Smooth muscle cell (in vitro differentiated cells): ENCODE results near the gene ACAP2. TPM values are rescaled to one million over a fixed set of nuclear protein-coding genes. Genes with fewer than 3 reads are reported as not detected.

ENCODE experiments used
- DNase-seq: peaks from one replicate; lab custom pipeline; 2025; ENCODE audit not compliant: unreplicated experiment; lab: John Stamatoyannopoulos, UW
- H2AFZ ChIP-seq: fragments of 200-600 bp; sonication (generic); 2 replicates; pipeline ENCODE4 v1.6.0; 2016; ENCODE audit warnings: antibody characterized with exemption, low read depth, mild to moderate bottlenecking
- H3F3A ChIP-seq: fragments of 200-600 bp; sonication (generic); 2 replicates; pipeline ENCODE4 v1.6.0; 2017; ENCODE audit warnings: antibody characterized with exemption, low read depth
- H3K27ac ChIP-seq: fragments of 200-600 bp; sonication (generic); 2 replicates; pipeline ENCODE4 v1.5.1; 2016; ENCODE audit warnings: low read depth, mild to moderate bottlenecking
- H3K27me3 ChIP-seq: fragments of 200-600 bp; sonication (generic); 2 replicates; pipeline ENCODE4 v1.6.1; 2016; ENCODE audit warnings: low read depth, mild to moderate bottlenecking
- H3K36me3 ChIP-seq: fragments of 200-600 bp; sonication (generic); 2 replicates; pipeline ENCODE4 v1.5.1; 2016; ENCODE audit warnings: low read depth
- H3K4me1 ChIP-seq: fragments of 200-600 bp; sonication (generic); 2 replicates; pipeline ENCODE4 v1.5.1; 2016; ENCODE audit warnings: low read depth
- H3K4me2 ChIP-seq: fragments of 200-600 bp; sonication (generic); 2 replicates; pipeline ENCODE4 v1.6.0; 2016; ENCODE audit warnings: mild to moderate bottlenecking
- H3K4me3 ChIP-seq: fragments of 200-600 bp; sonication (generic); 2 replicates; pipeline ENCODE4 v1.5.1; 2016; ENCODE audit warnings: mild to moderate bottlenecking
- H3K79me2 ChIP-seq: fragments of 200-600 bp; sonication (generic); 2 replicates; pipeline ENCODE4 v1.6.0; 2016; ENCODE audit warnings: low read depth, mild to moderate bottlenecking
- H3K9ac ChIP-seq: fragments of 200-600 bp; sonication (generic); 2 replicates; pipeline ENCODE4 v1.6.0; 2016; ENCODE audit warnings: low read depth
- H3K9me3 ChIP-seq: fragments of 200-600 bp; sonication (generic); replicated peaks from 2 replicates; pipeline ENCODE4 v1.5.1; 2016; ENCODE audit warnings: low read depth
- H4K20me1 ChIP-seq: fragments of 200-600 bp; sonication (generic); 2 replicates; pipeline ENCODE4 v1.6.0; 2016; ENCODE audit warnings: low read depth
- CTCF ChIP-seq: fragments of 200-600 bp; sonication (generic); IDR thresholded peaks from 2 replicates; pipeline ENCODE4 v1.5.1; 2017; ENCODE audit warnings: borderline replicate concordance, mild to moderate bottlenecking, antibody characterized with exemption; ENCODE audit not compliant: insufficient read depth, poor library complexity, severe bottlenecking
- WGBS: methylation state at CpG from one replicate; pipeline ENCODE4 v1.1.7; 2016; ENCODE audit warnings: low lambda C conversion rate; 5-methylcytosine and 5-hydroxymethylcytosine counted together
- polyA plus RNA-seq: library from polyadenylated mRNA; unstranded; fragments of >200 nt; fragmentation: Nextera tagmentation; extraction: Ambion mirVana; gene quantifications from 2 replicates; pipeline ENCODE4 v1.2.1, GENCODE V29; 2016
- total RNA-seq: library from RNA; depleted of rRNA; stranded (reverse); fragments of >200 nt; gene quantifications from 2 replicates; pipeline ENCODE4 v1.2.3, GENCODE V29; 2014

The ACAP2 gene
- total and polyA plus RNA-seq, 2 experiments from 2014 or later, result 19.8 to 41.8 TPM

DNA sequence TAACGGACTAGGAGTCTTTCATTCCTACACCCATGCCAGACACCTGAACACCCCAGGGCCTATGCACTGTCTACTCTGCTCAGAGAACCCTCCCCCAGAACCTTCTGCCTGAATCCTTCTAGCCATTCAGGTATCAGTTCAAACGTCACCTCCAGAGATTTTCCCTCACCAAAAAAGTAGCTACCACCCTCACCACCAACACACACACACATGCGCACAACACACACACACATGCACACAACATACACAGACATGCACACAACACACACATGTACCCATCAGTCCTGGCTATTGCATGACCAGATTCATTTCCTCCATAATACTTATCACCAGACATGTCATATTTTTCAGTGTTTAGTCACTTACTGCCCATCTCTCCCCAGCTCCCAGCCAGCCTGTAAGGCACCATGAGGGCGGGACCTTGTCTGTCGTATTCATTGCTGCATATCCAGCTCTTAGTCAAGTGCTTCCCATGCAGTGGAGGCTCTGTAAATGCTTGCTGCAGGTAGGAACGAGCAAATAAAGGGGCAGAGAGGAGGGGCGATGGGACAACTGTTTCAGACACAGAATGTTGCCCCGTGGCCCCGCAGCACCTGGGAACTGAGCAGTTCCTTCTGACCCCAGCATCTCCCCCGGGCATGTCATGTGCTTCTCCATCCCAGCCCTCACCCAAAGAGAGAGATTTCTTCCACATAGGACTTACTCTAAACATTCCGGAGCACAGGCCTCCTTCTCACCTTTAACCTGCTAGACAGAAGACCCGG lies 201.0 kb downstream of the ACAP2 start:
- Histone ChIP-seq H3F3A (no peaks in the 10 kb centered on the region), H3K79me2 (no peaks in the 10 kb centered on the region), H3K9ac (no peak overlapping the region), H3K36me3 (no peaks in the 10 kb centered on the region), H3K27ac (no peak overlapping the region), H3K4me3 (no peak overlapping the region), H3K4me1 (peaks cover 6% of the 10 kb centered on the region), H4K20me1 (no peaks in the 10 kb centered on the region), H3K27me3 (no peaks in the 10 kb centered on the region), H2AFZ (no peak overlapping the region), H3K9me3 (no peaks in the 10 kb centered on the region), H3K4me2 (no peak overlapping the region)
- DNase-seq, result no peak
- 89% methylated on average over 12 of the region's 12 CpGs for WGBS
- TF ChIP-seq CTCF, result no peak

DNA sequence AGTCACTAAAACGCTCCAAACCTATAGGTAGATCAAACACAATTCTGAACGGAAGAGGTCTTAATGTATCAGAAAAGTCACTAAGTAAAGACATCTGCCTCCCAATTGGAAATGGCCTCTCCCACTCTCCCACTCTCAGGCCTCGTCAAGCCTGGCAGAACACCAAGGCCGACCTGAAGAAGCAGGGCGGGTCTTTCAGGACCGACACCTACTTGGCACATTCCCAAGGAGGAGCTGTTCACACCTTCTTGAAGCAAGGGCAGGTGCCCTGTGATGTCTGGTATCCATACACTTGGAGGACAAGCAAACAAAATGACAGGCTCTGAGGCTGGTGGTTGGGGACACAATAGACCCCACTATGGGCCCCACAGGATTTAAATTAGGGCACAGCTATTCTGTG lies 201.9 kb downstream of the ACAP2 start:
- H3K4me2 ChIP-seq, result no peak overlapping the region
- H3K36me3 ChIP-seq, result no peaks in the 10 kb centered on the region
- H3K27ac ChIP-seq, result no peak overlapping the region
- peaks cover 6% of the 10 kb centered on the region for H3K4me1 ChIP-seq
- WGBS, result 98% methylated on average over 6 of the region's 6 CpGs
- no peaks in the 10 kb centered on the region for H3K27me3 ChIP-seq
- H3K4me3 ChIP-seq, result no peak overlapping the region
- H3K9me3 ChIP-seq, result no peaks in the 10 kb centered on the region
- H3K9ac ChIP-seq, result no peak overlapping the region
- DNase-seq, result no peak
- no peaks in the 10 kb centered on the region for H3K79me2 ChIP-seq
- H2AFZ ChIP-seq, result no peak overlapping the region
- H3F3A ChIP-seq, result no peaks in the 10 kb centered on the region
- no peak for TF ChIP-seq CTCF
- no peaks in the 10 kb centered on the region for H4K20me1 ChIP-seq

GRCh38 chr3:195240171-195240701 lies 202.6 kb downstream of the ACAP2 start:
- H3K9me3 ChIP-seq, result no peaks in the 10 kb centered on the region
- no peaks in the 10 kb centered on the region for H4K20me1 ChIP-seq
- peaks cover 6% of the 10 kb centered on the region for H3K4me1 ChIP-seq
- no peak overlapping the region for H3K9ac ChIP-seq
- no peak overlapping the region for H3K27ac ChIP-seq
- H3K36me3 ChIP-seq, result no peaks in the 10 kb centered on the region
- TF ChIP-seq CTCF, result no peak
- no peak overlapping the region for H3K4me3 ChIP-seq
- H3K4me2 ChIP-seq, result no peak overlapping the region
- no peaks in the 10 kb centered on the region for H3K27me3 ChIP-seq
- H2AFZ ChIP-seq, result no peak overlapping the region
- H3F3A ChIP-seq, result no peaks in the 10 kb centered on the region
- WGBS, result 98% methylated on average over 15 of the region's 15 CpGs
- no peak for DNase-seq
- no peaks in the 10 kb centered on the region for H3K79me2 ChIP-seq

DNA sequence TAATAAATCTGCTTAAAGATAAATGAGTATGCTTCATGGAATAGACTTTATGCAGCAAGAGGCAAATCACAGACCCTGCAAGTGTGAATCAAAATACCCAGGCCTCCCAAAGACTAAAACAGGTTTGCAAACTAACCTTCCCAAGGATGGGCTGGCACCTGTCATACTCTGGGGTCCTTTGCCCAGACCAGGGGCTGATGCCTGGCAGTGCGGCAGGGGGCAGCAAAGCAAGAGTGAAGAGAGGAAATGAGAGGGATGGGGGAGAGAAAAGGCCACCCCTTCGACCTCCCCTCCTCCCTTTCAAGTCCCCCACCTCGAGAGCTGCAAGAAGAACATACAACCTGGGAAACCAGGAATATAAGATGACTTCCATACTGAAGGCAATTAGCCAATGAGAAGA lies 203.7 kb downstream of the ACAP2 start:
- TF ChIP-seq CTCF, result no peak
- H3K4me1 ChIP-seq, result peaks cover 6% of the 10 kb centered on the region
- WGBS, result 94% methylated on average over 3 of the region's 3 CpGs
- no peaks in the 10 kb centered on the region for H3F3A ChIP-seq
- H3K4me2 ChIP-seq, result no peak overlapping the region
- no peaks in the 10 kb centered on the region for H3K27me3 ChIP-seq
- no peak overlapping the region for H3K4me3 ChIP-seq
- H2AFZ ChIP-seq, result no peak overlapping the region
- no peak overlapping the region for H3K9ac ChIP-seq
- no peaks in the 10 kb centered on the region for H3K36me3 ChIP-seq
- no peak overlapping the region for H3K27ac ChIP-seq
- no peaks in the 10 kb centered on the region for H4K20me1 ChIP-seq
- H3K9me3 ChIP-seq, result no peaks in the 10 kb centered on the region
- H3K79me2 ChIP-seq, result no peaks in the 10 kb centered on the region
- DNase-seq, result no peak
